WTC11 (cell line): ENCODE data around the gene QKI. TPM values are rescaled to one million over a fixed set of nuclear protein-coding genes. Genes with fewer than 3 reads are reported as not detected.

Experiments used
- ATAC-seq: fragments of 200-7000 bp; cut with Tn5 transposase; 2 replicates; pipeline ENCODE4 v1.10.0; 2021; ENCODE audit warnings: mild to moderate bottlenecking, moderate library complexity
- CTCF ChIA-PET: fragments of 300-600 bp; sonication (Branson Sonifier 250); formaldehyde crosslinking; loops from one replicate; lab custom pipeline; 2021; ENCODE audit warnings: antibody characterized with exemption; lab: Charles Lee
- POLR2A ChIA-PET: fragments of 350-600 bp; sonication (Branson Sonifier 250); formaldehyde crosslinking; loops from one replicate; lab custom pipeline; 2021; ENCODE audit warnings: antibody characterized with exemption; lab: Charles Lee
- DNase-seq: peaks from one replicate; pipeline ENCODE4 v3.0.0; 2021; ENCODE audit warnings: low spot score
- H3K27ac Mint-ChIP-seq: 2 replicates; pipeline ENCODE4 v1.8.0; 2021; ENCODE audit warnings: mixed read lengths
- H3K27me3 Mint-ChIP-seq: 2 replicates; pipeline ENCODE4 v1.8.0; 2021; ENCODE audit warnings: low read depth, mild to moderate bottlenecking, moderate library complexity, mixed read lengths
- H3K36me3 Mint-ChIP-seq: 2 replicates; pipeline ENCODE4 v1.8.0; 2021; ENCODE audit warnings: mixed read lengths
- H3K4me1 Mint-ChIP-seq: 2 replicates; pipeline ENCODE4 v1.8.0; 2022; ENCODE audit warnings: mixed read lengths
- H3K4me3 Mint-ChIP-seq: 2 replicates; pipeline ENCODE4 v1.8.0; 2021; ENCODE audit warnings: mild to moderate bottlenecking, moderate library complexity, mixed read lengths
- H3K9me3 Mint-ChIP-seq: 2 replicates; pipeline ENCODE4 v1.8.0; 2021; ENCODE audit warnings: mixed read lengths
- ATF1 ChIP-seq: sonication (generic); formaldehyde crosslinking; IDR thresholded peaks from 2 replicates; pipeline ENCODE4 v1.8.1; 2023; ENCODE audit warnings: mild to moderate bottlenecking, moderate library complexity, missing genetic modification reagents
- CBFB ChIP-seq: sonication (generic); formaldehyde crosslinking; IDR thresholded peaks from 2 replicates; pipeline ENCODE4 v1.8.1; 2022; ENCODE audit warnings: mild to moderate bottlenecking, low read depth, missing genetic modification reagents
- CREB1 ChIP-seq: sonication (generic); formaldehyde crosslinking; IDR thresholded peaks from 2 replicates; pipeline ENCODE4 v1.8.0; 2023; ENCODE audit warnings: mild to moderate bottlenecking, missing genetic modification reagents
- E2F1 ChIP-seq: sonication (generic); formaldehyde crosslinking; IDR thresholded peaks from 2 replicates; pipeline ENCODE4 v1.8.0; 2022; ENCODE audit warnings: mild to moderate bottlenecking, missing genetic modification reagents
- ESRRA ChIP-seq: sonication (generic); formaldehyde crosslinking; IDR thresholded peaks from 2 replicates; pipeline ENCODE4 v1.8.1; 2022; ENCODE audit warnings: mild to moderate bottlenecking, missing genetic modification reagents, borderline replicate concordance
- FOXJ3 ChIP-seq: sonication (generic); formaldehyde crosslinking; IDR thresholded peaks from 2 replicates; pipeline ENCODE4 v1.9.0; 2021; ENCODE audit warnings: missing genetic modification reagents, mild to moderate bottlenecking, borderline replicate concordance
- FOXP1 ChIP-seq: sonication (generic); formaldehyde crosslinking; IDR thresholded peaks from 2 replicates; pipeline ENCODE4 v1.8.0; 2022; ENCODE audit warnings: missing genetic modification reagents, mild to moderate bottlenecking, moderate library complexity, borderline replicate concordance
- GTF2I ChIP-seq: fragments of 250-450 bp; sonication (Bioruptor Pico); conservative IDR thresholded peaks from 2 replicates; pipeline ENCODE4 v1.4.0; 2021; ENCODE audit warnings: mild to moderate bottlenecking
- JAZF1 ChIP-seq: fragments of 250-450 bp; sonication (Bioruptor Pico); IDR thresholded peaks from 2 replicates; pipeline ENCODE4 v1.9.0; 2021; ENCODE audit warnings: moderate library complexity, mild to moderate bottlenecking, inconsistent platforms
- MYBL2 ChIP-seq: sonication (generic); formaldehyde crosslinking; IDR thresholded peaks from 2 replicates; pipeline ENCODE4 v1.8.1; 2023; ENCODE audit warnings: mild to moderate bottlenecking, moderate library complexity, missing genetic modification reagents
- NFE2L1 ChIP-seq: sonication (generic); formaldehyde crosslinking; IDR thresholded peaks from 2 replicates; pipeline ENCODE4 v1.8.1; 2023; ENCODE audit warnings: missing genetic modification reagents
- NFYB ChIP-seq: sonication (generic); formaldehyde crosslinking; conservative IDR thresholded peaks from 2 replicates; pipeline ENCODE4 v1.8.0; 2022; ENCODE audit warnings: low read depth, missing genetic modification reagents
- NR1H2 ChIP-seq: sonication (generic); formaldehyde crosslinking; IDR thresholded peaks from 2 replicates; pipeline ENCODE4 v1.9.0; 2021; ENCODE audit warnings: mild to moderate bottlenecking, moderate library complexity, missing genetic modification reagents
- NR2C2 ChIP-seq: sonication (generic); formaldehyde crosslinking; IDR thresholded peaks from 2 replicates; pipeline ENCODE4 v1.8.0; 2022; ENCODE audit warnings: mild to moderate bottlenecking, missing genetic modification reagents
- NR3C1 ChIP-seq: sonication (generic); formaldehyde crosslinking; conservative IDR thresholded peaks from 2 replicates; pipeline ENCODE4 v1.8.1; 2023; ENCODE audit warnings: low read depth, mild to moderate bottlenecking, missing genetic modification reagents
- PRDM15 ChIP-seq: sonication (generic); formaldehyde crosslinking; IDR thresholded peaks from 2 replicates; pipeline ENCODE4 v1.8.0; 2022; ENCODE audit warnings: missing genetic modification reagents
- SMAD3 ChIP-seq: sonication (generic); formaldehyde crosslinking; IDR thresholded peaks from 2 replicates; pipeline ENCODE4 v1.8.0; 2022; ENCODE audit warnings: missing genetic modification reagents, mild to moderate bottlenecking, borderline replicate concordance
- SP1 ChIP-seq: sonication (generic); formaldehyde crosslinking; conservative IDR thresholded peaks from 2 replicates; pipeline ENCODE4 v1.8.1; 2022; ENCODE audit warnings: missing genetic modification reagents
- TEAD4 ChIP-seq: sonication (generic); formaldehyde crosslinking; IDR thresholded peaks from 2 replicates; pipeline ENCODE4 v1.8.0; 2022; ENCODE audit warnings: mild to moderate bottlenecking, missing genetic modification reagents
- ZBTB21 ChIP-seq: sonication (generic); formaldehyde crosslinking; IDR thresholded peaks from 2 replicates; pipeline ENCODE4 v1.8.1; 2023; ENCODE audit warnings: mild to moderate bottlenecking, missing genetic modification reagents, borderline replicate concordance
- ZNF138 ChIP-seq: sonication (generic); formaldehyde crosslinking; conservative IDR thresholded peaks from 2 replicates; pipeline ENCODE4 v1.8.1; 2022; ENCODE audit warnings: mild to moderate bottlenecking, moderate library complexity, missing genetic modification reagents
- ZNF219 ChIP-seq: sonication (generic); formaldehyde crosslinking; IDR thresholded peaks from 2 replicates; pipeline ENCODE4 v1.8.0; 2023; ENCODE audit warnings: missing genetic modification reagents, mild to moderate bottlenecking, borderline replicate concordance
- ZNF263 ChIP-seq: sonication (generic); formaldehyde crosslinking; IDR thresholded peaks from 2 replicates; pipeline ENCODE4 v1.8.1; 2022; ENCODE audit warnings: low read depth, mild to moderate bottlenecking, moderate library complexity, missing genetic modification reagents
- ZNF416 ChIP-seq: fragments of 250-450 bp; sonication (Bioruptor Pico); IDR thresholded peaks from 2 replicates; pipeline ENCODE4 v1.9.0; 2021; ENCODE audit warnings: mild to moderate bottlenecking, inconsistent platforms
- ZNF671 ChIP-seq: fragments of 250-450 bp; sonication (Bioruptor Pico); IDR thresholded peaks from 2 replicates; pipeline ENCODE4 v1.8.0; 2021; ENCODE audit warnings: mild to moderate bottlenecking
- total RNA-seq: library from RNA; stranded (reverse); gene quantifications from 3 replicates; pipeline ENCODE4 v1.2.3, GENCODE V29; 2021
- TF ChIP-seq, protein P1 (sequence below): fragments of 250-450 bp; sonication (Bioruptor Pico); IDR thresholded peaks from 2 replicates; pipeline ENCODE4 v2.1.2; 2022; ENCODE audit warnings: mild to moderate bottlenecking, moderate library complexity
- TF ChIP-seq, protein P2 (sequence below): sonication (generic); formaldehyde crosslinking; IDR thresholded peaks from 2 replicates; pipeline ENCODE4 v1.8.1; 2023; ENCODE audit warnings: mild to moderate bottlenecking, moderate library complexity, missing genetic modification reagents

QKI gene
- total RNA-seq, 1 experiment from 2014 or later = 145 TPM

GRCh38 chr6:163487606-163488005 lies 73.1 kb downstream of the QKI start (continued):
- TF ChIP-seq FOXJ3 = no peak
- TF ChIP-seq CBFB = no peak
- TF ChIP-seq, protein P1, sequence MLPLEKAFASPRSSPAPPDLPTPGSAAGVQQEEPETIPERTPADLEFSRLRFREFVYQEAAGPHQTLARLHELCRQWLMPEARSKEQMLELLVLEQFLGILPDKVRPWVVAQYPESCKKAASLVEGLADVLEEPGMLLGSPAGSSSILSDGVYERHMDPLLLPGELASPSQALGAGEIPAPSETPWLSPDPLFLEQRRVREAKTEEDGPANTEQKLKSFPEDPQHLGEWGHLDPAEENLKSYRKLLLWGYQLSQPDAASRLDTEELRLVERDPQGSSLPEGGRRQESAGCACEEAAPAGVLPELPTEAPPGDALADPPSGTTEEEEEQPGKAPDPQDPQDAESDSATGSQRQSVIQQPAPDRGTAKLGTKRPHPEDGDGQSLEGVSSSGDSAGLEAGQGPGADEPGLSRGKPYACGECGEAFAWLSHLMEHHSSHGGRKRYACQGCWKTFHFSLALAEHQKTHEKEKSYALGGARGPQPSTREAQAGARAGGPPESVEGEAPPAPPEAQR (CRISPR knock-in tag) = no peak
- TF ChIP-seq FOXP1 = no peak

DNA sequence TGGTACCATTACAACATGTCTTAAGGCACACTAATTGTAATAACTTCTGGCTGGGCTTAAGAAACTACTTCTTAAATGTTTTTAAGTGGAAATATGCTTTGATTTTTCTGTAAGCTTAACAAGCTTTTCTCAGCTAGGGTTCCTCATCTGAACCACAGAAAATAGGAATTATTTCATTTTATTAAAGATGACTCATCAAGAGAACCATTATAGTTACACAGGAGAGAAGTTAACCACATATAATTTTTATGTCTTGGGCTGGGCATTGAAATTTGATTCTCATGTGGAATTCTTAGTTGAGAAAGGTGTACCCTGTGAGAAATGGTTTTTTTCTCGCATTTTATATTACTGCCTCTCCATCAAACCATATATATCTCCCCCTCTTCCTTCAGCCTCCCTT lies 75.1 kb downstream of the QKI start:
- no peaks in the 10 kb centered on the region for H3K36me3 Mint-ChIP-seq
- no peaks in the 10 kb centered on the region for H3K27me3 Mint-ChIP-seq
- no peak overlapping the region for H3K4me3 Mint-ChIP-seq
- no peaks in the 10 kb centered on the region for H3K9me3 Mint-ChIP-seq
- DNase-seq (no peak), ATAC-seq (no peak)
- peaks cover 53% of the 10 kb centered on the region for H3K4me1 Mint-ChIP-seq
- no peak overlapping the region for H3K27ac Mint-ChIP-seq
- TF ChIP-seq ZBTB21 (CRISPR knock-in tag) (no peak), CBFB (no peak), TEAD4 (no peak), ATF1 (no peak), SP1 (CRISPR knock-in tag) (no peak), SMAD3 (CRISPR knock-in tag) (no peak), E2F1 (CRISPR knock-in tag) (no peak), CREB1 (CRISPR knock-in tag) (no peak)
- TF ChIP-seq, protein P2, sequence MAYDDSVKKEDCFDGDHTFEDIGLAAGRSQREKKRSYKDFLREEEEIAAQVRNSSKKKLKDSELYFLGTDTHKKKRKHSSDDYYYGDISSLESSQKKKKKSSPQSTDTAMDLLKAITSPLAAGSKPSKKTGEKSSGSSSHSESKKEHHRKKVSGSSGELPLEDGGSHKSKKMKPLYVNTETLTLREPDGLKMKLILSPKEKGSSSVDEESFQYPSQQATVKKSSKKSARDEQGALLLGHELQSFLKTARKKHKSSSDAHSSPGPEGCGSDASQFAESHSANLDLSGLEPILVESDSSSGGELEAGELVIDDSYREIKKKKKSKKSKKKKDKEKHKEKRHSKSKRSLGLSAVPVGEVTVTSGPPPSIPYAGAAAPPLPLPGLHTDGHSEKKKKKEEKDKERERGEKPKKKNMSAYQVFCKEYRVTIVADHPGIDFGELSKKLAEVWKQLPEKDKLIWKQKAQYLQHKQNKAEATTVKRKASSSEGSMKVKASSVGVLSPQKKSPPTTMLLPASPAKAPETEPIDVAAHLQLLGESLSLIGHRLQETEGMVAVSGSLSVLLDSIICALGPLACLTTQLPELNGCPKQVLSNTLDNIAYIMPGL (CRISPR knock-in tag) = no peak
- ChIA-PET POLR2A (no interaction called here), CTCF (no interaction called here)

DNA sequence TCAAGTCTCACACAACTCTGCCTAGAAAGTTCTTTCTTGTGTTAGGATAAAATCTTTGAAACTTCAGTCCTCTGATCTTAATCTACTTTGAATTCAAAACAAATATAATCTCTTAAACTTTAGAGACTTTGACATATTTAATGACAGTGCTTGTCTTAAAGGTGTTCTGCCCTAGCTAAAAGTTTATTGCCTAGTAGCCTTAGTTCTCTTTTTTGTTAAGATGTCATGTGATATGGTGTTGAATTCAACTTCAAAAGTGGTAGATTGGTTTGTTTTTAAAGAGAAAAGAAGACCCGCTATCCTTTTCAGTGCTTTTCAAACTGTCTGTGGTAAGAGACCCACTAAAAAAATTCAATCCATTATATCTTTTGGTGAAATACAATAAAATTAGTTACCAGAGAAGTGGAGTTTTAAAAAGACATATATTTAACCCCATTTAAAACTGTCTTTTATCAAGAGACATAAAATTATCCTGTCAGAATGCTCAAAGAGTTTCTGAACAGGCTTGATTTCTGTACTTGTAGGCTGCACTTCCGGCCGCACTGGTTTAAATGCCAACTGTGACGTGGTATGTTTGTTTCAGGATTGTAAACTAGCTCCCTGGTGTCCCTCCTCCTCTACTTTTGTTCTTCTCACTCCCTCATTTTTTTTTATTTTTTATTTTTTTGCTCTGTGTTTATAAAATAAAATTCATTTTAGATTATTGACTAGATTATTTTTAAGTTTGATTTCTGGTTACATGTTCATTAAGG lies 76.5 kb downstream of the QKI start:
- POLR2A ChIA-PET = no interaction called here
- CTCF ChIA-PET = no interaction called here
- Mint-ChIP-seq H3K27me3 (no peaks in the 10 kb centered on the region), H3K4me3 (no peak overlapping the region), H3K4me1 (peaks cover 51% of the 10 kb centered on the region), H3K36me3 (no peaks in the 10 kb centered on the region), H3K9me3 (no peaks in the 10 kb centered on the region), H3K27ac (no peak overlapping the region)
- ATAC-seq (no peak), DNase-seq (no peak)
- TF ChIP-seq ZNF263 (CRISPR knock-in tag) = no peak
- TF ChIP-seq ZNF671 = no peak
- no peak for TF ChIP-seq JAZF1 (CRISPR knock-in tag)
- TF ChIP-seq ZNF138 = no peak
- TF ChIP-seq, protein P1 (CRISPR knock-in tag) = no peak
- no peak for TF ChIP-seq ESRRA (CRISPR knock-in tag)
- no peak for TF ChIP-seq ZNF219 (CRISPR knock-in tag)
- no peak for TF ChIP-seq NR2C2
- no peak for TF ChIP-seq NR1H2 (CRISPR knock-in tag)
- TF ChIP-seq NFE2L1 (CRISPR knock-in tag) = no peak
- TF ChIP-seq NR3C1 (CRISPR knock-in tag) = no peak
- no peak for TF ChIP-seq NFYB
- no peak for TF ChIP-seq GTF2I (CRISPR knock-in tag)
- no peak for TF ChIP-seq ZNF416 (CRISPR knock-in tag)
- no peak for TF ChIP-seq MYBL2 (CRISPR knock-in tag)
- TF ChIP-seq PRDM15 = no peak
